HT1080 (cell line): ENCODE data around the gene CLSTN2. TPM values are rescaled to one million over a fixed set of nuclear protein-coding genes. Genes with fewer than 3 reads are reported as not detected.

Experiments
- DNase-seq: peaks from one replicate; pipeline ENCODE4 v3.0.0-alpha.2; 2015; ENCODE audit warnings: low read depth
- total RNA-seq: library from RNA; depleted of rRNA; stranded (reverse); fragments of >200 nt; shearing (Covaris generic); gene quantifications from 2 replicates; pipeline ENCODE4 v1.2.3, GENCODE V29; 2014

CLSTN2 gene
- total RNA-seq, 1 experiment from 2014 or later: 0.23 TPM

GRCh38 chr3:140334132-140334929 lies 399.3 kb downstream of the CLSTN2 start:
- no peak for DNase-seq

GRCh38 chr3:140336465-140336864 lies 401.5 kb downstream of the CLSTN2 start:
- no peak for DNase-seq

DNA sequence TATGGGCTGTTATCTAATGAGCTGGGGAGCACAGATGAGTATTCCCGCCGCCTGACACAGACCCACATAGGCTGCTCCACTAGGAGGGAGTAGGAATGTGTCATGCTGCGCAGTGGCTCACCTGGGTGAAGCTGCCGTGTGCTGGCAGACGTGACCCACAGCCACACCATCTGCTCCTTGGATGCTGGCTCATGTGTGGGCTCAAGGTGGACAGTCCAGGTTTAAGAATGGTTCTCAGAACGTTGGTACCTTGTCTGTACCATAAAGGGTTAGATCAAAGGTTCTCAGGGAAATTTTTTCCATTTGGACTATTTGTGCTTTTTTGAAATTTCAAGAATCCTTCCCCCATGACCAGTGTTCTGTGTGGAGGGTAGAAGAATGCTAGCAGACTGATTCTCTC lies 403.9 kb downstream of the CLSTN2 start:
- no peak for DNase-seq

DNA sequence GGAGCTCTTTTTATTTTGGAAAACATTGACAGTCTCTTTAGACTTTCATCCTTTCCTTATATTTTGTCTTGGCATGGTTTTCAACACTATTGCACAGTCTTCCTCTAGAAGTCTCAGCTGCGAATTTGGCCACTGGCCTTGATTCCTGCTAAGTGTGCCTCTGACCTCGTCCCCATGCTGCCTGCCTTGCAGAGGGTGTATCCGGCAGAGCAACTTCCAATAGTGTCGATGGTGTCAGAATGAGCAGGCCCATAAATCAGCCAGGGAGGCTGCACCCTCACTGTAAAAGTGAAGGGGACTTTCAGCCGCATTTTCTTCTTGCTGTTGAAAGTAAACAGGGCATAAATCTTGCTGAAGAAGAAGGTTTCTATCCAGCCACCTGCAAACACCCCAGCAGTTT lies 406.2 kb downstream of the CLSTN2 start:
- DNase-seq: no peak

GRCh38 chr3:140341817-140342403 lies 406.9 kb downstream of the CLSTN2 start:
- no peak for DNase-seq

GRCh38 chr3:140342668-140343067 lies 407.7 kb downstream of the CLSTN2 start:
- peak; percentile 48 for DNase-seq

- DNase-seq: no peak
These were observed 408.5 kb downstream of the CLSTN2 start for GRCh38 chr3:140343211-140344081.

DNA sequence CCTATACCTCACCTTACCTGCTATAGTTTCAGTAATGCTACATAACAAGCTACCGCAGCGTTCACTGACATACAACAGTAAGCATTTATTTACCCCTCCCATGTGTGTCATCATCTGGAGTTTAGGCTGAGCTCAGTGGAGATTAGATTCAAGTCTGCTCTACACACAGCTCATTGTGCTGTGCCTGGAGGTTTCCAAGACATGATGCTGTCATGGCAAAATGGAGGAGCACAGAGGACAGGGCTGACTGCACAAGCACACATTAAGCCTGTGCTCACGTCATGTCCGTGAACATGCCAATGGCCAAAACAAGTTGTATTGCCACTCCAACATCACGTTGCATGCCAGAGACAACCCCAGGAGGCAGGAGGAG lies 409.1 kb downstream of the CLSTN2 start:
- no peak for DNase-seq

GRCh38 chr3:140344601-140345205 lies 409.7 kb downstream of the CLSTN2 start:
- no peak for DNase-seq

DNA sequence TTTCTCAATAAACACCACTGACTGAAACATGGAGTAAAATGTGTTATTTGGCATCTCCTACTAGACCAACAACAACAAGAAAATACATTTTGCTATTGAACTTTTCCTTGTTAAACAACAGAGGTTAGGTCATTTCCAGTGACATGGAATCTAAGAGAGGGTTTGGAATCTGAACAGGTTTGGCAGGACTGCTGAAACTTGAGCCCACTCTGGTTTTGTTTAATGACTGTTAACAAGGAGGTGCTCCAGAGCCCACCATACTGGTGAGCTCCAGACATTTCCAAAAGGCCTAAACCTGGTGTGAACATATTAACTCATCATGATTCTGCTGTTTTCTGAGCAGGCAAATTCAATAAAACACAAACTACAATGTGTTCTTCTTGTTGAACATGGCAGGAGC lies 412.2 kb downstream of the CLSTN2 start:
- no peak for DNase-seq

- no peak for DNase-seq
These were observed 415.0 kb downstream of the CLSTN2 start for GRCh38 chr3:140349938-140350337.

DNA sequence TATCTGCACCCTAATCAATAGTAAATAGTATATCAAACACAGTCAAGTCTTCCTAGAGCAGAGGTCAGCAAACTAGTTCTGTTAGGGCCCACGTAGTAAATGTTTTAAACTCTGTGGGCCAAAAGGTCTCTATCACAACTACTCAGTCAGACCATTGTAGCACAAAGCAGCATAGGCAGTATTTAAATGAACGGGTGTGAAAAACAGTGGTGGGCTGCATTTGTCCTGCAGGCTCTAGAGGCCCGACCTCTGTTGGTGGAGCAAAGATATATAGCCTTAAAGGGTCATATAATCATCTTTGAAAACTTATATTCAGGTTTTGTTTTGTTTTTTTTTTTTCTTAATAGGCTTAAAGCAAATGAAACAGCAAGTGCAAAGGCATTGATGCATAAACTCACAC lies 416.5 kb downstream of the CLSTN2 start:
- DNase-seq: no peak

GRCh38 chr3:140355481-140355880 lies 420.5 kb downstream of the CLSTN2 start:
- DNase-seq: peak; percentile 53

- no peak for DNase-seq
These were observed 423.7 kb downstream of the CLSTN2 start for GRCh38 chr3:140358686-140359085.

- DNase-seq: no peak
These were observed 424.4 kb downstream of the CLSTN2 start for GRCh38 chr3:140359233-140359995.

DNA sequence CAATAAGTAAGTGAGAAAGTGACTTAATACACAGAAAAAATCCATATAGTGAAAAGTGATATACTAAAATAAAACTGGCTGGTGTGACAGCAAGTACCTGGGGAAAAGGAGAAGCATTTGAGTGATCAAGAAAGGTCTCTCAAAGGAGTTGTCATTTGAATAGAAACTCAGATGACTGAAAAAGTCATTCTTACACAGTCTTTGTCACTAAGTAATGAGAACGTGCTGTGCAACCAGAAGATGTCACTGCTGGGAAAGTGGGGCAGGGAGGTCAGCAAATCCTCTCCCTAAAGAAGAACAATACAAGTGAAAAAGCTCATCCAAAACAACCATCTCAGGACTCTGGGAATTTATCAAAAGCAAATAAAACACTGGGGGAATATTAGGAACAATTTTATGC lies 425.3 kb downstream of the CLSTN2 start:
- DNase-seq: no peak

DNA sequence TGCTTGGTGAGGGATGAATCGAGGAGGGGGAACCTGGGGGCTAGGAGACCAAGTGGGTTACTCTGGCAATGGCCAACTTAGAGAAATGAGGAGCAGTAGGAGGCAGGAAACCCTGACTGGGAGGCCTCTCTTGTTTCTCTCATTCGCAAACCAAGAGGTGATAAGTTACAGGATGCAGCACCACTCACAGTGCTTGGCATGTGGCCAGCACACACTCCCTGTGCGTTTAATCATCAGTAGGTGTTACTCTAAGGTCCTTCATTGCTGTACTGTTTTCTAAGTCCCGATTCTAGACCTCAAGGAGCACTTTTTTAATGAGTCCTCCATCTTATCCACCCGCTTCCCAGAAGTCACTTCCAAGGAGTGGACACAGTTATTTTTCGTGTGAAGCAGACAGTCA lies 428.8 kb downstream of the CLSTN2 start:
- peak; percentile 79 for DNase-seq

DNA sequence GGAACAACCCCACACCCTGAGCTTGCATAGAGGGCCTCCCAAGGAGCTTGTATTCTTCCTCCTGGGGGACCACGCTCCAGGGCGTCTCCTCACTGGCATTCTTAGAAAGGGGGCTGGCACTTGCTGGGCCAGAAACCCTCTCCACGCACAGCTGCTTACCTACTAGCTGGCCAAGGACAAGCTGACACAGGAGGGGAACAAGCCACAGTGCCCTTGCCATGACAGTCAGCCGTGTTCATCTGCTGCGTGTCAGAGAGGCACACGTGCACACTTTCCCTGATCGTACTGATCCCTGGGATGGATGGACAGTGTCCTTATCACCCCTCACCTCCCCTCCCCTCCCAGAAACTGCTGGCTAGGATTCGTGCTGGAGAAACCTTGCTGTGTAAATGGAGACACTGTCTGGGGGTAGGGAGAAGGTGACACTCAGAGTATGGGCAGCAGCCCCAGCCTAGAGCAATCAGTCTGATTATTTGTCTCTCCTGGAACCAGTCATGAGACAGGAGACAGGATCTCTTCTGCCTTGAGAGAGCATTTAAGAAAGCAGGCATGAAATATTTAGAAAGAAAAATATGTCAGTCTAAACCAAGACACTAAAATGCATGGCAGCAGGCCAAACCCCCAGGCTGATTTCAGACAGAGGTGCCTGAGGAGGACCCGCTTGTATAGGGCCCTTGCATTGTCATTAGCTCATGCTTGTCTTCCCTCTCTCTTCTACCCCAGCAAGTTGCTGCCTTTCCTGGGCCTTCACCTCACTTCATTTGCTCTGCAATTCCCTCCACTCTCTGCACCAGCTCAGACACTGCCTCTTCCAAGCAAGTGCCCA lies 431.1 kb downstream of the CLSTN2 start:
- DNase-seq: no peak

- no peak for DNase-seq
These were observed 433.3 kb downstream of the CLSTN2 start for GRCh38 chr3:140368223-140368811.

DNA sequence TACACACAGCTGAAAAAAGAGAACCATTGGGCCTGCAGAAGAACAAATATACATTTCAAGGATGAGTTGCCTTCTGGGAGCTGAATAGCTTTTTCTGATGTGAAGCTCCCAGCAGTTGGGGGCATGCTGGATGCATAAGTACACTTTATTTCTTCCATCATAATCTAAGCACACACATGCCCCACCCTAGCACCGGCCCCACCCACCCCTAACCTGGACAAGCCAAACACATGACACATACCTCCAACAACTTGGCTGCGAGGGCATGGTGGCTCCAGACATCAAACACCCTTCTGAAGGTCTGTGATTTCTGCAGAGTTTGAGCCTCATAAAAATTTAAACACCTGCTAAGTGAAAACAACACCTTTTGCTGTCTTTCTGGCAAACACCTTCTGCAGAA lies 435.7 kb downstream of the CLSTN2 start:
- no peak for DNase-seq
